Fibroblast of villous mesenchyme (primary cell): ENCODE data around the gene KIAA1958. TPM values are rescaled to one million over a fixed set of nuclear protein-coding genes. Genes with fewer than 3 reads are reported as not detected.

Experiments
- DNase-seq: peaks from one replicate; pipeline ENCODE4 v3.0.0-alpha.2; 2010; ENCODE audit warnings: low read depth
- H3K4me3 ChIP-seq: 2 replicates; pipeline ENCODE4 v1.5.1; 2011; ENCODE audit warnings: low read depth, mild to moderate bottlenecking, low read length
- total RNA-seq: library from RNA; depleted of rRNA; stranded (reverse); fragments of >200 nt; gene quantifications from 2 replicates; pipeline ENCODE4 v1.2.3, GENCODE V29; 2012
- TF ChIP-seq, protein P1 (sequence below): IDR thresholded peaks from 2 replicates; pipeline ENCODE4 v1.5.1; 2012; ENCODE audit warnings: low read depth, mild to moderate bottlenecking, low read length; ENCODE audit not compliant: insufficient read depth

The KIAA1958 gene
- total RNA-seq, 1 donor, result 1.7 TPM

DNA sequence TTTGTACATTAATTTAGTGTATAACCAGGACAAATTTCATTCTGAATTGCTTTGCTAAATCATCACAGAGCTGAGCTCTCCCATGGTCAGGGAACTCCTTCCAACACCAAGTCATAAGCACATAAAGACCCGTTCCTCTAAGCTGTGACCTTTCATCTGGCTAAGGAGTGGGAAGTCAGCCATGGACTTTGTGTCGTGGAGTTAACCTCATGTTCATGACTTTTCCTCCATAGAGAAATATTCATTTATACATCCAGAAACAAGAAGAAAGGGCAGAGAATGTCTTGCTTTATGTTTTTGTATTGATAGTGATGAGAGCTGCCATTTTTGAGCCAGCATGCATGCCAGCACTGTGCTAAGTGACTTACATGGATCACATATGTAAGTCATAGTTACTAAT lies 133.8 kb downstream of the KIAA1958 start:
- TF ChIP-seq, protein P1, sequence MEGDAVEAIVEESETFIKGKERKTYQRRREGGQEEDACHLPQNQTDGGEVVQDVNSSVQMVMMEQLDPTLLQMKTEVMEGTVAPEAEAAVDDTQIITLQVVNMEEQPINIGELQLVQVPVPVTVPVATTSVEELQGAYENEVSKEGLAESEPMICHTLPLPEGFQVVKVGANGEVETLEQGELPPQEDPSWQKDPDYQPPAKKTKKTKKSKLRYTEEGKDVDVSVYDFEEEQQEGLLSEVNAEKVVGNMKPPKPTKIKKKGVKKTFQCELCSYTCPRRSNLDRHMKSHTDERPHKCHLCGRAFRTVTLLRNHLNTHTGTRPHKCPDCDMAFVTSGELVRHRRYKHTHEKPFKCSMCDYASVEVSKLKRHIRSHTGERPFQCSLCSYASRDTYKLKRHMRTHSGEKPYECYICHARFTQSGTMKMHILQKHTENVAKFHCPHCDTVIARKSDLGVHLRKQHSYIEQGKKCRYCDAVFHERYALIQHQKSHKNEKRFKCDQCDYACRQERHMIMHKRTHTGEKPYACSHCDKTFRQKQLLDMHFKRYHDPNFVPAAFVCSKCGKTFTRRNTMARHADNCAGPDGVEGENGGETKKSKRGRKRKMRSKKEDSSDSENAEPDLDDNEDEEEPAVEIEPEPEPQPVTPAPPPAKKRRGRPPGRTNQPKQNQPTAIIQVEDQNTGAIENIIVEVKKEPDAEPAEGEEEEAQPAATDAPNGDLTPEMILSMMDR, result no peak
- DNase-seq, result no peak
- H3K4me3 ChIP-seq, result no peak overlapping the region

- TF ChIP-seq, protein P1, result no peak
- no peak overlapping the region for H3K4me3 ChIP-seq
- DNase-seq, result no peak
These were observed 134.5 kb downstream of the KIAA1958 start for GRCh38 chr9:112621018-112621655.

- H3K4me3 ChIP-seq, result no peak overlapping the region
- TF ChIP-seq, protein P1, result no peak
- DNase-seq, result no peak
These were observed 136.6 kb downstream of the KIAA1958 start for GRCh38 chr9:112623198-112623597.

- no peak for DNase-seq
- TF ChIP-seq, protein P1, result no peak
- no peak overlapping the region for H3K4me3 ChIP-seq
These were observed 138.4 kb downstream of the KIAA1958 start for GRCh38 chr9:112624711-112625707.

DNA sequence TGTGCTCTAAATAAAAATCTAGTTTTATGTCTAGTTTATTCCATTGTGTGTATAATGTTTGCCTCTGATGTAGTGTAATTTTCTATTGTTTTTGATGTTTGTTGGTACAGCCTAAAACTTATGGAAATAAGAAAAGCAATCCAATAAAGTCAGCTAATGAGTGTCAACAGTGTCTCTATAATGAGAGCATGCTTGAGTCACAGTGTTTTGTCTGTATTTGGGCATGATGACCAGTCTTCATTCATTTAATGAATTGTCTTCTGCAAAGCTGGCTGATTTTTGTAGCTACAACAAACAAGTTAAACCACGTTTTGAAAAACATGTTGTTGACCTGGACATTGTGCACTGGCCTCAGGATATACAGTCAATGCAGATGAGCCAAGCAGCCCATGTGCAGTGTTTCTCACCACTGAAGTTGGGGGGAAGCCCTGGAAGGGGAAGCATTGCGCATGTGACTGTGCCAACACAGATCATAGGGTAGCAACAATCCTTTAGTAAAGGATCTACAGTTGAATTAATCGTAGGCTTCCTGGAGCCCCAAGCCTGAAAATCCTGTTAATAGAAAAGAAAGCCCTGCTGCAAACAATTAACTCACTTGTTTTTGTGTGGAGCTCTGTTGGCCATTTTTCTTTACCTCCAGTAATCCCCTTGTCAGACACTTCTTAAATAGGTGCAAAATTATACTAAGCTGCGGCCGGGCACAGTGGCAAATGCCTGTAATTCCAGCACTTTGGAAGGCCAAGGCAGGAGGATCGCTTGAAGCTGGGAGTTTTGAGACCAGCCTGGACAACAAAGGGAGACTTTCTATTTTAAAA lies 143.3 kb downstream of the KIAA1958 start:
- H3K4me3 ChIP-seq, result no peak overlapping the region
- TF ChIP-seq, protein P1, result no peak
- DNase-seq, result no peak

DNA sequence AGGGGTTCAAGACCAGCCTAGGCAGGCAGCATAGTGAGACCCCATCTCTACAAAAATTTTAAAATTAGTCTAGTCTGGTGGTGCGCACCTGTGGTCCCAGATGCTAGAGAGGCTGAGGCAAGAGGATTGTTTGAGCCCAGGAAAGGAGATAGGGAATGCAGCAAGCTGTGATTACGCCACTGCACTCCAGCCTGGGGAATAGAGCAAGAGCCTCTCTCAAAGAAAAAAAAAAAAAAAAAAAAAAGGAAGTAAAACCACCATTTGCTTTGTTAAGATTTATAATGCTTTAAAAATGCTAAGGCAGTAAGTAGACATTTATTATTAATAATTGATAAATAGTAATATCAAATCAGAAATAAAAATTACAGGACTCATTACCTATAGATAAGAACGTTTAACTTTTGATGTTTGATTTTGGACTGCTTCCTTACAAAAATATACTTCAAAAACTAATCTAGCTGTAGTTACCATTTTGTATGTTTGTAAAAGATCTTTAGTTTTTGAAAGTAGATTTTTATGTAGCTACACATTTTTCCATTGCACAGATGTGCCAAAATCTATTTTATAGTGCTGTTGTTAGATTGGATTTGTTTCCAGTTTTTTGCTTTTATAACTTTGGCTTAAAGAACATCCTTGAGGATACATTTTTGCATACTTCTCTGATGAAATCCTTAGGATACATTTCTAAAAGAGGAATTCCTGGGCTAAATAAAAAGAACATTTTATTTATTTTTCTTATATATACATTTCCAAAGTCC lies 144.9 kb downstream of the KIAA1958 start:
- TF ChIP-seq, protein P1, result no peak
- no peak overlapping the region for H3K4me3 ChIP-seq
- no peak for DNase-seq
